Esophagus muscularis mucosa (tissue), 4 donors: ENCODE measurements around the gene MTERF1. TPM values are rescaled to one million over a fixed set of nuclear protein-coding genes. Genes with fewer than 3 reads are reported as not detected.

ENCODE experiments used
- DNase-seq: peaks from one replicate; pipeline ENCODE4 v3.0.0-alpha.2; 2017; ENCODE audit errors: extremely low spot score
- H3K27ac ChIP-seq, 4 donors: fragments of 200-600 bp; sonication (generic); replicated peaks in 1 of 4; 1 replicate in 3 of 4; 2 replicates in 1 of 4; pipeline ENCODE4 v1.5.1; 2016 to 2019; ENCODE audit warnings: mild to moderate bottlenecking in 1 of 4
- H3K27me3 ChIP-seq, 4 donors: fragments of 200-600 bp; sonication (generic); one replicate each; pipeline versions ENCODE4 v1.5.1 to v1.6.0; 2016 to 2019
- H3K36me3 ChIP-seq, 4 donors: fragments of 200-600 bp; sonication (generic); one replicate each; pipeline ENCODE4 v1.5.1; 2016 to 2019
- H3K4me1 ChIP-seq, 4 donors: fragments of 200-600 bp; sonication (generic); one replicate each; pipeline ENCODE4 v1.5.1; 2016 to 2019
- H3K4me3 ChIP-seq, 4 donors: fragments of 200-600 bp; sonication (generic); 1 replicate in 2 of 4; 2 replicates in 2 of 4; pipeline ENCODE4 v1.5.1; 2016 to 2019; ENCODE audit warnings: mild to moderate bottlenecking in 4 of 4, moderate library complexity in 1 of 4
- H3K9me3 ChIP-seq, 4 donors: fragments of 200-600 bp; sonication (generic); 1 replicate in 3 of 4; 2 replicates in 1 of 4; pipeline ENCODE4 v1.5.1; 2016 to 2019
- CTCF ChIP-seq, 3 experiments: fragments of 200-600 bp in 2 of 3; fragments of 450-650 bp in 1 of 3; sonication (generic) in 2 of 3; IDR thresholded peaks; one replicate each; pipeline ENCODE4 v1.5.1; 2017 to 2019; ENCODE audit warnings: antibody characterized with exemption in 3 of 3, mild to moderate bottlenecking in 2 of 3, moderate library complexity in 1 of 3
- EP300 ChIP-seq: sonication (generic); formaldehyde crosslinking; IDR thresholded peaks from one replicate; pipeline ENCODE4 v1.6.1; 2017; ENCODE audit warnings: antibody characterized with exemption
- POLR2A ChIP-seq: fragments of 450-650 bp; IDR thresholded peaks from one replicate; pipeline ENCODE4 v1.6.1; 2017; ENCODE audit warnings: antibody characterized with exemption, moderate library complexity, mild to moderate bottlenecking, low read depth
- POLR2AphosphoS5 ChIP-seq, 2 donors: sonication (generic); formaldehyde crosslinking; IDR thresholded peaks; one replicate each; pipeline ENCODE4 v1.6.1; 2017; ENCODE audit warnings: antibody characterized with exemption in 2 of 2
- WGBS: methylation state at CpG from one replicate; pipeline ENCODE4 v1.1.5; 2018; 5-methylcytosine and 5-hydroxymethylcytosine counted together
- intact Hi-C: fragments of 100-400 bp; cut with DNase I; formaldehyde crosslinking; loops from one replicate; pipeline ENCODE4 v1.15.1; 2023
- total RNA-seq, 4 donors: library from RNA; depleted of rRNA; stranded (reverse); fragments of >200 nt; gene quantifications; one replicate each; pipeline versions ENCODE4 v1.1.0 to v1.2.1, GENCODE V29; 2016

The MTERF1 gene
- total RNA-seq, 4 donors from 2014 or later, result 4.3 to 7.9 (median 5.2) TPM

- Histone ChIP-seq H3K4me1 (peaks cover 0 to 4% (median 0%) of the 10 kb centered on the region in 4 donors), H3K27me3 (no peaks in the 10 kb centered on the region), H3K36me3 (no peaks in the 10 kb centered on the region), H3K27ac (no peak overlapping the region), H3K4me3 (no peak overlapping the region), H3K9me3 (no peaks in the 10 kb centered on the region)
- TF ChIP-seq EP300, result no peak
- no peak for TF ChIP-seq POLR2A
- TF ChIP-seq POLR2AphosphoS5 (IDR thresholded peaks at IDR 0.05), result no peak
- no peak for TF ChIP-seq CTCF (IDR thresholded peaks at IDR 0.05)
- no peak for DNase-seq
- intact Hi-C loops, result no loop called here
- WGBS, result 33% methylated on average over 1 of the region's 1 CpG
Observed at GRCh38 chr7:91918356-91918755, 37.9 kb upstream of the MTERF1 start.

- WGBS, result 100% methylated on average over 1 of the region's 1 CpG
- DNase-seq, result no peak
- no peaks in the 10 kb centered on the region for H3K9me3 ChIP-seq
Observed at GRCh38 chr7:91916051-91916440, 35.5 kb upstream of the MTERF1 start.

GRCh38 chr7:91915401-91916050 lies 35.0 kb upstream of the MTERF1 start:
- H3K4me3 ChIP-seq, result no peak overlapping the region
- peaks cover 0 to 4% (median 0%) of the 10 kb centered on the region in 4 donors for H3K4me1 ChIP-seq
- H3K9me3 ChIP-seq, result no peaks in the 10 kb centered on the region
- intact Hi-C loops, result no loop called here
- H3K36me3 ChIP-seq, result no peaks in the 10 kb centered on the region
- TF ChIP-seq POLR2AphosphoS5 (IDR thresholded peaks at IDR 0.05), result no peak
- TF ChIP-seq EP300, result no peak
- TF ChIP-seq CTCF (IDR thresholded peaks at IDR 0.05), result no peak
- no peak for TF ChIP-seq POLR2A
- 82% methylated on average over 3 of the region's 3 CpGs for WGBS
- no peak overlapping the region for H3K27ac ChIP-seq
- DNase-seq, result no peak
- H3K27me3 ChIP-seq, result no peaks in the 10 kb centered on the region

More at GRCh38 chr7:91916051-91916440, 35.5 kb upstream of the MTERF1 start:
- intact Hi-C loops, result no loop called here
- H3K4me3 ChIP-seq, result no peak overlapping the region
- H3K27me3 ChIP-seq, result no peaks in the 10 kb centered on the region
- H3K4me1 ChIP-seq, result peaks cover 0 to 4% (median 0%) of the 10 kb centered on the region in 4 donors
- H3K27ac ChIP-seq, result no peak overlapping the region
- TF ChIP-seq CTCF (IDR thresholded peaks at IDR 0.05) (no peak), POLR2AphosphoS5 (IDR thresholded peaks at IDR 0.05) (no peak), POLR2A (no peak), EP300 (no peak)
- no peaks in the 10 kb centered on the region for H3K36me3 ChIP-seq

- 88% methylated on average over 2 of the region's 2 CpGs for WGBS
- no peak for DNase-seq
- Histone ChIP-seq H3K27me3 (no peaks in the 10 kb centered on the region), H3K4me3 (no peak overlapping the region), H3K9me3 (no peaks in the 10 kb centered on the region), H3K36me3 (no peaks in the 10 kb centered on the region), H3K4me1 (peaks cover 0 to 4% (median 0%) of the 10 kb centered on the region in 4 donors), H3K27ac (no peak overlapping the region)
- TF ChIP-seq POLR2A (no peak), CTCF (IDR thresholded peaks at IDR 0.05) (no peak), EP300 (no peak), POLR2AphosphoS5 (IDR thresholded peaks at IDR 0.05) (no peak)
- intact Hi-C loops, result no loop called here
Observed at GRCh38 chr7:91913612-91914011, 33.1 kb upstream of the MTERF1 start.

GRCh38 chr7:91912494-91912893 lies 32.0 kb upstream of the MTERF1 start:
- TF ChIP-seq POLR2AphosphoS5 (IDR thresholded peaks at IDR 0.05) (no peak), POLR2A (no peak), EP300 (no peak), CTCF (IDR thresholded peaks at IDR 0.05) (no peak)
- Histone ChIP-seq H3K27ac (no peak overlapping the region), H3K27me3 (no peaks in the 10 kb centered on the region), H3K4me3 (no peak overlapping the region), H3K4me1 (no peaks in the 10 kb centered on the region), H3K36me3 (no peaks in the 10 kb centered on the region), H3K9me3 (no peaks in the 10 kb centered on the region)
- no peak for DNase-seq
- intact Hi-C loops, result no loop called here
